SKM-1 treated with dmso at 0.1 percent for 144 hours (cell line): ENCODE results near the gene PACS1.
"Not testable (repeated sequence)": the region's sequence is repeated elsewhere in the genome, so short reads cannot be mapped to it uniquely, and the experiment has no call there.

ENCODE experiments used
- DNase-seq: peaks from one replicate; lab custom pipeline; 2025; ENCODE audit not compliant: unreplicated experiment; lab: John Stamatoyannopoulos, UW

Gene PACS1

DNA sequence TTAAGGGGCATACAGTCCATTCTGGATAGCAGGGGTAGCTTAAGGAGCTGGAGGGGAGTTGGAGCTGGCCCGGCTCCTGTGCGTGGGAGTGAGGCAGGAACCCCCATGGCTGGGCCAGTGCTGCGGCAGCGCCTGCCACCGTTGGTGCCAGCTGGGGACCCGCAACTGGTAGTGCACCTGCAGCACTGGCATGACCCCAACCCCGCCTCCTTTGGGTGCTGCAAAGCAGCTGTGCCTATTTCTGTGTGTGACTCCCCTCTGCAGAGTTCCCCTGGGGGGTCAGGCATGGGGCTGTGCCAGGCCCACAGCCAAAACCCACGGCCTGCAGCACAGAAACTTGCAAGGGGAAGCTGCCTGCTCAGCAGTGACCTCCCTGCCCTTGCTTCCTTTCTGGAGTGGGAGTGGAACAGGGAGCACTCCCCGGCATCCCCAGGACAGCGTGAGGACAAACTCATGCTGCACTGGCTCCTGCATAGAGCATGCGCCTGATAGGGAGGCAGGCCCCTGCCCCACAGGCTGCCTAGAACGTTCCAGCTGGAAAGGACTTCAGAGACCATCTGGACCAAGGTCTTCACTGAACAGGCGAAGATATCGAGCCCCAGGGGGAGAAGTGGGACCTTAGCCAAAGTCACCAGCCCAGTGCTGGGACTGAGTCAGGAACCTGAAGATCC lies 172.2 kb downstream of the PACS1 start:
- no peak for DNase-seq

DNA sequence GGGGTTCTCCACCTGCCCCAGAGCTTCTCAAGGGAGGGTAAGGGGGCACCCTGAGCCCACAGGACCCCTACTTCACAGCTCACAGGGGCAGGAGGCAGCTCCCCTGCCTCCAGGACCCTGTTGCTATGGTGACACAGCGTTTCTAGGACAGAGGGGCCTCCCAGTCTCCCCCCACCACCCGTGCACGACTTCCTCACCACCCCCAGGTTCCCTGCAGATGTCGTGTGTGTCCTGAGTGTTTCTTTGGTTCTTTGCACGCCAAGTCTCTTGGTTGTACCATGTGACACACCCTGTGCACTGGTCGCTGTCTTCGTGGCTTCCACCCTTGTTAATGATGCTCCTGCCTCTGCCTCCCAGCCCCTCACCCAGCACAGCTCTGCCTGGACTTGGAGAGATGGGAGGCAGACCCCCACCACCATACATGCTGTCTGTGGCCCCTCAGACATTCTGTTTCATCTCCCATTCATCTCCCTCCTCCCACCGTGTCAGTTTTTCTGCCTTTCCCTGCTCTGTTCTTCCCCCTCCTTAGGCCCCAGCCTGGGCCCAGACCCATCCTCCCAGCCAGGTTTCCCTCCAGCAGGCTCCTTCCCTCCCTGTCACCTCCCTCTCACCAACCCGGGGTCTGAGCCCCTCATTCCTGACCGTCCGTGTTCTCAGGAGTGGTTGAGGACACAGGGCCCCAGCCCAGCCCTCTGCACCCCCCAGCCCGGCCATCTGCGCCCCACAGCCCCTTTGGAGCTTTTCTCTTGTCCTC lies 173.9 kb downstream of the PACS1 start:
- no peak for DNase-seq

DNA sequence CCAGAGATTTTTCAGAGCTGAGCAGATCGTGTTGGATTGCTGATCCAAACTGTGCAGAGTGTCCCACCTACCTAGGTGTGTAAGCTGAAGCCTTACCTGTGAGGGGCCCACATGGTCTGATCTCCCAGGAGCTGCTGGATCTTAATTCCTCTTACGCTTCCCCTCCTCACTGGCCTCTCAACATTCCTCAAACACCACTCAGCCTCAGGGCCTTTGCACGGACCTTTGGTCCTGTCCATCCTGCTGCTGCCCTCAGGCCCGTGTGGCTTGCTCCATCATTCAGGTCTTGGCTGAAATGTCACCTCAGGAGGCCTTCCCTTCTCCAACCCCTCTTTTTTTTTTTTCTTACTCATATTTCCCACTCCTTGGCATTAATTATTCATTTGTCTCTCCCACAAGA lies 177.2 kb downstream of the PACS1 start:
- DNase-seq, result no peak

DNA sequence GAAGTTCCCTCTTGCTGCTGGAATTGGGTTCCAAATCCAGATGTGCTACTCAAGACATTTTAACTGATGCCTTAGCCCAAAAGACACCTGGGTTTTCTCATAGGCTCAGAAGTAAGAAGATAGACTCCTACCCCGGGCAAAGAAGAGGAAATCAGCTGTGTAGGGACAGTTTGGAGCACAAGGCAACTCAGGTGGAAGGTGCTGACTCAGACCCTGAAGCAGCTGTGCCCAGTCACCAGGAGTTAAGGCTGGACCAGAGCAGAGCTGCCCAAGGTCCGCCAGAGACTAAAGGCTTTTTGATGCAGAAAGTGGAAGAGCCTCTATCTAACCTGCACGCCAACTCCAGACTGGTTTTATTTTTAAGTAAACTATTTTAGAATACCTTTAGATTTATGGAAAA lies 177.7 kb downstream of the PACS1 start:
- no peak for DNase-seq

DNA sequence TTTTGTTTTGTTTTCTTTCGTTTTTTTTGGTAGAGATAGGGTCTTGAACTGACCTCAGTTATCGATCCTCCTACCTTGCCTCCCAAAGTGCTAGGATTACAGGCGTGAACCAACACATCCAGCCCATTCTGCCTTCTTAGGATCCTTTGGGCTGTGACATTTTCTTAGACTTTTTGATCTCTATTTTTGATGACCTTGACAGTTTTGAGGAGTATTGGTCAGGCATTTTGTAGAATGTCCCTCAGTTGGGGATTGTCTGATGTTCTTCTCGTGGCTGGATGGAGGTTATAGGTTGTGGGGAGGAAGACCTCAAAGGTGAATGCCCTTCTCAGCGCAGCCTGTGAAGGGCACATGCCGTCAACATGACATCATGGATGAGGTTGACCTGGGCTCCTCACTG lies 178.8 kb downstream of the PACS1 start:
- no peak for DNase-seq

DNA sequence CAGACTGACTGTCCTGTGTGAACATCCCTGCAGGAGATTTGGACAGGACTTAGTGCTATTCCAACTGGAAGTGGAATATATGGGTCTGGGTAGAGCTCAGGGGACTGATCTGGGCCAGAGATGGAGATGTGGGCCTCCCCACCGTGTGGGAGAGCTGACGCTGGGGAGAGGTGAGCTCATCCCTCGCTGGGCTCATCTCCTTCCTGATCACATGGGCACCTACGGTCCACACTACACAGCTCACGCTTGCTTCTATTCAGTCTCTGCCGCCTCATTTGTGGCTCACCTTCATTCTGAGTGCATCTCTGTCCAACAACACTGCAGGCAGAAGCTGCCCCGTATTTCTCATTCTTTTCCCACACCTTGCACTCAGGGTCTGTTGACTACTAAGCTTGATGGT lies 181.7 kb downstream of the PACS1 start:
- DNase-seq, result no peak

DNA sequence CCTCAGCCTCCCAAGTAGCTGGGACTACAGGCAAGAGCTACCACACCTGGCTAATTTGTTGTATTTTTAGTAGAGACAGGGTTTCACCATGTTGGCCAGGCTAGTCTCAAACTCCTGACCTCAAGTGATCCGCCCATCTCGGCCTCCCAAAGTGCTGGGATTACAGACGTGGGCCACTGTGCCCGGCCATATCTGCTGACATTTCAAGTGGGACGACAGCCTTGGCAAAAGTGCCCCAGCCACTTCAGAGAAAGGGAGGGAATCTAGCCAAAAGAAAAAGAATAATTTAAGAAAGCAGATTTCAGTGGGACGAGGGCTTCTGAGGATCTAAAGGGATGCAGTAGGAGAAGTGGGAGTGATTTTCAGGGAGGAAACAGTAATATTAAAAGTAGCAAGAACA lies 183.0 kb downstream of the PACS1 start:
- DNase-seq, result not testable (repeated sequence)

DNA sequence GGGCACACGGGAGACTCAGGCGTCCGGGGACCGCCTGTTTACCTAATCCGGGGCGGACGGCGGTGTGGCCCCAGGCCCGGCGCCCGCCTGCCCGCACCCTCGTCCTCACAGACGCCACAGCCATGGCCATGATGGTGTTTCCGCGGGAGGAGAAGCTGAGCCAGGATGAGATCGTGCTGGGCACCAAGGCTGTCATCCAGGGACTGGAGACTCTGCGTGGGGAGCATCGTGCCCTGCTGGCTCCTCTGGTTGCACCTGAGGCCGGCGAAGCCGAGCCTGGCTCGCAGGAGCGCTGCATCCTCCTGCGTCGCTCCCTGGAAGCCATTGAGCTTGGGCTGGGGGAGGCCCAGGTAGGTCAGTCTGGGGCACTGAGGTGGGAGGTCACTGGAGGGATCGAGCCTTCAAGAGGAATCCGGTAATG lies 188.4 kb downstream of the PACS1 start:
- no peak for DNase-seq

DNA sequence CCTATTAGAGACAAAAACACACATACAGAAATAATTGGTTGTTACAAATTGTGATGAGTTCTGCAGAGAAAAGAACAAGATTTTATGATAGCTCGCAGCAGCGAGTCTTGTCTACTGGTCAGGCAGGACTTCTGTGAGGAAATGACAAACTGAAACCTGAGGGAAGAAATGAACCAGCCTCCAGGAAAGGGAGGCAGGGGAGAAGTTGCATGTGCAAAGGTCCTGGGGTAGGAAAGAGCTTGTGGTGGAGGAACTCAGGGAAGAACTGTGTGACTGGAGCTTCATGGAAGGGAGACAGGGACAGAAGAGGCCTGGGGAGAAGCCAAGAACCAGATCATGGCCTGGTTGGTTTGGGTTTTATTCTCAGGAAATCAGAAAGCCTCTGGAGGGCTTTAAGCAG lies 189.2 kb downstream of the PACS1 start:
- no peak for DNase-seq

DNA sequence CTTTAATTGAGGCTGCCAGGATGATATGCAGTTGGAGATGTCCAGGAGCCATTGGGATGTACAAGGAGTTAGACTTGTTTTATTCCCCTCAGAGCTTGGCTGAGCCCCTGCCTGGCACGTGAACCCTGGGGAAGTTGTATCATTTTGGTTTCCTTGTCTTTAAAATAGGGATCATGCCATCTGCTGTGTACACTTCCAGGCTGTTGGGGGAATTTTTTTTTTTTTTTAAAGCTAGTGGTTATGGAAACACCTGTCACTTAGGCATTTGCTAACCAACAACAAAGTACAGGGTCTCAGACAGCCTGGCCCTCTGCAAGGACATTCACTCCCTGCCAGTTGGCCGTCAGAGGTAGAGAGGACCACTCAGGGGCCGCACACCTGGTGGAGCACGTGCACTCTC lies 189.9 kb downstream of the PACS1 start:
- no peak for DNase-seq

DNA sequence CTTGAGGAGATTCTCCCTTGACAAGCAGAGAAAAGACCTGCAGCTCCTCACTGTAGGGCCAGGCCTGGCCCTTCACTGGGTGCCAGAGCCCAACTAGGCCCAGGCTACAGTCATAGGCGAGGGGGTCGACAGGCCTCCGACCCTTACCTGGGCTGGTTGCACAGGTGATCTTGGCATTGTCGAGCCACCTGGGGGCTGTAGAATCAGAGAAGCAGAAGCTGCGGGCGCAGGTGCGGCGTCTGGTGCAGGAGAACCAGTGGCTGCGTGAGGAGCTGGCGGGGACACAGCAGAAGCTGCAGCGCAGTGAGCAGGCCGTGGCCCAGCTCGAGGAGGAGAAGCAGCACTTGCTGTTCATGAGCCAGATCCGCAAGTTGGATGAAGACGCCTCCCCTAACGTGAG lies 191.5 kb downstream of the PACS1 start:
- no peak for DNase-seq

DNA sequence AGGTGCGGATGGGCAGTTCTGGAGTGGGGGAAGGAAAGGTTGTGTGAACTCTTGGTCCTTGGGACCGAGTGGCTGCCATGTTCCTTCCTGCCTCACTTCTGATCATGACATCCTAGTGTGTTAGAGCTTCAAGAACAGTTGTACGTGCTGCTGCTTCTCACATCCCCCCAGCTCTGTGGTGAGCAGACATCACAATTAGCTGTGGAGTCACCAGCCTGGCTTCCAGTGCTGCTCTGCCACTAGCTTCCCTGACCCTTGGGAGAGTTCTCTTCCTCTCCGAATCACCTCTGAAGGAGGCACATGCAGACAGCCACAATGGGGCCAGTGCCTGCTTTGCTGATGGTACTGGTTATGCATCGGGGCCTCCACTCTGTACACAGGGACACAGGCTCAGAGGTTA lies 192.1 kb downstream of the PACS1 start:
- DNase-seq, result no peak

DNA sequence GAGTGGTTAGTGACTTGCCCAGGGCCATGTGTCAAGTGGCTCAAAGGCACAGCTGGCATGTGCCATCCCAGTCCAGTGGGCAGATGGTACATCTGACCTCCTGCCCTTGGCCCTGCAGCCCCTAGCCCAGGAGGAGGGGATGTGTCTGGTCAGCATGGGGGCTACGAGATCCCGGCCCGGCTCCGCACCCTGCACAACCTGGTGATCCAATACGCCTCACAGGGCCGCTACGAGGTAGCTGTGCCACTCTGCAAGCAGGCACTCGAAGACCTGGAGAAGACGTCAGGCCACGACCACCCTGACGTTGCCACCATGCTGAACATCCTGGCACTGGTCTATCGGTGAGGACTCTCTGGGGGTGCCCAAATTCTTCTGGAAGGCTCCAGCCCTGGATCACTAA lies 192.6 kb downstream of the PACS1 start:
- DNase-seq, result no peak

DNA sequence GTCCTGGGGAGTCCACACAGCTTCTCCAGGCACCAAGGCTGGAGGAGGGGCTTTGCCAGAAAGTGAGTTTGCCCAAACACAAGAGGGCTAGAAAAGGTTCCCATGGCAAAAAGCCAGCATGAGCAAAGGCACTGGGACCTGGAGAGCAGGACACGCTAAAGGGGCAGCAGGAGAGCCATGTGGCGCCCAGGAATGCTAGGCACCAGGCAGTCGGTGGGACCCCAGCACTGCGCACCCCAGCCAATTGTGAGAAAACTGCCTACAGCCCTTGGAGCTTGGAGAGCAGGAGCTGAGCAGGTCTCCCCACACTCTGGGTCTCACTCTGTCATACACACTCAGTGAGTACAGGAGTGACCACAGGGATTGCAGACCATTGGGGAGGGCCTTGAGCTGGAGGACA lies 193.2 kb downstream of the PACS1 start:
- DNase-seq, result no peak

DNA sequence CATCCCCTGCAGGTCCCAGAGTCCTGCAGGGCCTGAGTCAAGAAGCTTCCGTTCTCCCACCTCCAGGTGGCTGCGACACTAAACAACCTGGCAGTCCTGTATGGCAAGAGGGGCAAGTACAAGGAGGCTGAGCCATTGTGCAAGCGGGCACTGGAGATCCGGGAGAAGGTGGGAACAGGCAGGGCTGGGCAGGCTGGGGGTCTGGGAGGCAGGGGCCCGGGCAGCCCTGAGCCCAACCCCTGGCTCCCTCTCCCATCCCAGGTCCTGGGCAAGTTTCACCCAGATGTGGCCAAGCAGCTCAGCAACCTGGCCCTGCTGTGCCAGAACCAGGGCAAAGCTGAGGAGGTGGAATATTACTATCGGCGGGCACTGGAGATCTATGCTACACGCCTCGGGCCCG lies 193.7 kb downstream of the PACS1 start:
- no peak for DNase-seq

DNA sequence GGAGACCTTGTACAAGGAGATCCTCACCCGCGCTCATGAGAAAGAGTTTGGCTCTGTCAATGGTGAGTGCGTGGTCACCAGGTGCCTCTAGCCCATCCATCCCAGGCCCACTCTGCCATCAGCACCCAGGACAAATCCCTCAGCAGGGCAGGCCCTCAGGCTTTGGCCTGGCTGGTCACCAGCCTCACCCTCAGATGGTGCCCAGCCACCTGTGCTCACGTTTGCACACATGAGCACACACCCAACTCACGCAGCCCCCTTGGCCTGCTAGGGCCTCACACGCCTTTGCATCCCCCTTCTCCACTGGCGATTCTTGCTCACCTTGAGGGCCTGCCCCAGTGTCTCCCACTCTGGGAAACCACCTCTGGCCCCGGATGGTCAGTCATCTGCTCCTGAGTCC lies 194.3 kb downstream of the PACS1 start:
- DNase-seq, result no peak

DNA sequence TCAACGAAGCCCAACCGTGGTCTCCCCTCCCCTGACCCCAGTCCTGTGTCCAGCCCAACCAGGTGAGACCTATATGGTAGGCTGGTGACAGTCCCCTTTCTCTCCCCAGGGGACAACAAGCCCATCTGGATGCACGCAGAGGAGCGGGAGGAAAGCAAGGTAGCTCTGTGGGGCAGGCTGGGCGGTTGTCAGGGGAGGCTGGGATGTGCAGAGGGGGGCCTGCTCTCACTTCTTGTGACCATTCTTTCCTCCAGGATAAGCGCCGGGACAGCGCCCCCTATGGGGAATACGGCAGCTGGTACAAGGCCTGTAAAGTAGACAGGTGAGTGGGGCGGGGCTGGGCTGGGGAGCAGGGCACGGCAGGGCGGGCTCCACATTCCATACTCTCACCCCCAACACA lies 194.8 kb downstream of the PACS1 start:
- DNase-seq, result no peak

DNA sequence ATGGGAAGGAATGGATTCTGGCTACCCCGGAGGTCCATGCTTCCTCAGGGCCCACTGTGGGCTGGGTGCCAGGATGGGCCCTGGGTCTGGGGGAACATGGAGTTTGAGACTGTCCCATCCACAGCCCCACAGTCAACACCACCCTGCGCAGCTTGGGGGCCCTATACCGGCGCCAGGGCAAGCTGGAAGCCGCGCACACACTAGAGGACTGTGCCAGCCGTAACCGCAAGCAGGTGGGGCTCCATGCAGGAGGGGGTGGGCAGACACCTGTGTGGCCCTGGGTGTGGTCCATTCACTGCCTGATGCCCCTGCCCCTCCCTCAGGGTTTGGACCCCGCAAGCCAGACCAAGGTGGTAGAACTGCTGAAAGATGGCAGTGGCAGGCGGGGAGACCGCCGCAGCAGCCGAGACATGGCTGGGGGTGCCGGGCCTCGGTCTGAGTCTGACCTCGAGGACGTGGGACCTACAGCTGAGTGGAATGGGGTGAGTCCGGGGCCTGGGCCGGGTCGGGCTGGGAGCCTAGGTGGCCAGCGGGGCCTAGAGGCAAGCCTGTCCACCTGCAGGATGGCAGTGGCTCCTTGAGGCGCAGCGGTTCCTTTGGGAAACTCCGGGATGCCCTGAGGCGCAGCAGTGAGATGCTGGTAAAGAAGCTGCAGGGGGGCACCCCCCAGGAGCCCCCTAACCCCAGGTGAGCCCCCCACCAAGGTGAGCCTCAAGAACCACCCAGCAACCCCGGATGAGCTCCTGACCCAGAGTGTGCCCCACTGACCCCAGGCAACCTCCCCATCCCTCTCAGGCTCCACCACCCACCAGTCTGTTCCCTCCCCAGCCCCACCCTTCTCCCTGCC lies 195.7 kb downstream of the PACS1 start:
- DNase-seq, result no peak

DNA sequence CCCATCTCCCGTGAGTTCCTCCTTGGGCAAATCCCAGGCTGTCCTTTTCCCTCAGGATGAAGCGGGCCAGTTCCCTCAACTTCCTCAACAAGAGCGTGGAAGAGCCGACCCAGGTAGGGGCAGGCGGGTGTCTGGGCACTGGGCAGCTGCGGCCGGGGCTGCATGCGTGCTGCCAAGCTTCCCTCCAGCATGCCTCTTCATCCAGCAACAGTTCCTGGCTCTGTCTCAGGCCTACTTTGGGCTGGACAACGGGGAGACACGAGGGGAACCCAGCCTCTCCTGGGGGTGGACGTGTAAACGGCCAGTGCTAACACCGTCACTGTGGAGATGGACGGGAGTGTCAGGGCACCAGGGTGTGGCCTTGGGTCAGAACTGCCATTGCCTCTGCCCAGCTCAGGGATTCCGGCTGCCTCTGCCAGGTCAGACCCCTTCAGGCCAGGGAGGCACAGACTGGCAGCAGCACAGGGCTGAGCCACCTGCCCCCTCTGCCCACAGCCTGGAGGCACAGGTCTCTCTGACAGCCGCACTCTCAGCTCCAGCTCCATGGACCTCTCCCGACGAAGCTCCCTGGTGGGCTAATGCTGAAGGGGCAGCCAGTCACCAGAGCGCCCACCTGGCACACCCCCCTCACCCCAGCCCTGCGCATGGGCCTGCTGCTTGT lies 196.4 kb downstream of the PACS1 start:
- DNase-seq, result no peak

DNA sequence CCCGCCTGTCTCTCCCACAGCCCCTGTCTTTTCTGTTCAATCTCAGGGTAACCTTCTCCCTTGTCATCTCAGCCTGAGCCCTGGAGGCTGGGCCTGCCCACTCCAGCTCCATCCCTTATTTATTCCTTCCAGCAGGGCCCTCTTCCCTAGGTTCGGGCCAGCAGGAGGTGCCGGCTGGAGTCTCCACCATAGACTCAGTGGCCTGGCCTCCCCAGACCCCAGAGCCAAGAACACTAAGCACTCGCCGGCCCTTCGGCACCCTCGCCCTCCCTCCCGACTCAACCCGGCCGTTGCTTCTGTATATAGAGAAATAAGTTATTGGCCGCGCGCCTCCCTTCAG lies 196.9 kb downstream of the PACS1 start:
- DNase-seq, result no peak

DNA sequence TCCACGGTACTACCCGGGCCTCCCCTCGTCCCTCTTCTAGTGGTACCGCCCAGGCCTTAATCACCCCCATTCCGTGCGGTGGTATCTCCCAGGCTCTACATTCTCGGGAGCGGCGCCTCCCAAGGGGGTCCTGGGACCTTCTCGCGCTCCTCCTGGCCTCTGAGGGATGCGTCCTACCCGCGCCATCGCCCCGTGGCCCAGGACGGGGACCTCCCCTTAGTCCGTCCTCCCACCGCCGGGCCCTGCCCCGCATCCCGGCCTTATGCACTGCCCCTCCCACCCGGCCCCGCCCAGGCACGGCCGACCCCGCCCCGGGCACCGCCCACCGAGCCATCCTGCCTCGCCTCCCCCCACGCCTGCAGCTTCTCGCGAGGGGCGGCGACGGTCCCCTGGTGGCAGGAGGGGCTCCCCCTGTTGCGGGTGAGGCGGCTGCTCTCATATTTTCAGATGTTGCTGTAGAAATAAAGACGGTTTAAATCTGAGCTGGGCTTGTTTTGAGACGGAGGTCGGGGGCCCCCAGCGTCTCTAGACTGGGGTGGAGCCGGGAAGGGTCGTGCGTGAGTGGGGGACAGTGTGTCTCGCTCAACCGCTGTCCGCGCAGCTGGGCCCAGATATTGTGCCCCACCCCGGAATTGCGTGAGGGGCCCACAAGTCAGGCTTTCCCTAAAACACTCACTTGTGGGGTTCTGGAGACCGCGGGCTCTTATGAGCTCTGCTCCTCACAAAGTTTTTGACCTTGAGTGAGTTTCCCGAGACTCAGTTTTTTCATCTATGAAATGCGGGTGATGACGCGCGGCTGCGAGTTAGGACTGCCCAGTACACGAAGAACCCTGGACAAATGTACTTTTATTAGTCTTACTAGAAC lies 197.5 kb downstream of the PACS1 start:
- DNase-seq, result peak; percentile 25
